Measurements from ENCODE around the gene VPS25. TPM values are rescaled to one million over a fixed set of nuclear protein-coding genes. Genes with fewer than 3 reads are reported as not detected.

The VPS25 gene
- total RNA-seq, 1 donor from 2014 or later, result 65.3 TPM

DNA sequence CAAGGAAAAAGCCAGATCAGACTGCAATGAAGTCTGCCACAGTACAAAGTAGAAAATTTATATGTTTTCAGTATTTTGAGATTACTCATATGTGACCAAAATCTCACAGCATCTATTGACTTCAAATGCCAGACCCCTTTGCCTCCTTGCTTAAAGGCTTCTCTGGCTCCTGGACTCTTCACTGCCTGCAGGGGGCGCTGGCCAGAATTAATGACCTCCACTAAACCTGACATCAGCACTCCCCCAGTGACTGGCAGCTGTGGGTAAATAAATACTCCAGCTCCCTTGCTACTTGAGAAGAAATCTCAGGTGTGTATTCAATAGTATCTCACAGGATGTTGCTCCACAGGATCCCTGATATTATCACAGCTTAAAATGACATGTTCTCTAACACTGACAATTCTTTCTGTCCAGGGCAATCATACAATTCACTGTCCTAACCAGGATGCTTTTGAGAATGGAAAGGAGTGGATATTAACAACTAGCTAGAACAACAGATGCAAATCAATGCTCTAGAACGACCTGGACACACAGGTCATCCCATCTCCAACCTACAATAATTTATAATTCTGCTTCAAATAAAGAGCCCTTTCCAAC lies 46.8 kb downstream of the VPS25 start:
- peak; percentile 71 for TF ChIP-seq CTCF (IDR thresholded peaks at IDR 0.05; ENCODE audit: insufficient read depth, low read length, severe bottlenecking)
- H3K27me3 ChIP-seq (ENCODE audit: control insufficient read depth, insufficient read depth, low read length), result no peaks in the 10 kb centered on the region
- H3K4me3 ChIP-seq (ENCODE audit: low read depth, low read length), result no peak overlapping the region
- FAIRE-seq (no peak), DNase-seq (ENCODE audit: low read depth) (peak; percentile 44)
- H3K36me3 ChIP-seq (ENCODE audit: control insufficient read depth, insufficient read depth, low read length), result peaks cover 27% of the 10 kb centered on the region

DNA sequence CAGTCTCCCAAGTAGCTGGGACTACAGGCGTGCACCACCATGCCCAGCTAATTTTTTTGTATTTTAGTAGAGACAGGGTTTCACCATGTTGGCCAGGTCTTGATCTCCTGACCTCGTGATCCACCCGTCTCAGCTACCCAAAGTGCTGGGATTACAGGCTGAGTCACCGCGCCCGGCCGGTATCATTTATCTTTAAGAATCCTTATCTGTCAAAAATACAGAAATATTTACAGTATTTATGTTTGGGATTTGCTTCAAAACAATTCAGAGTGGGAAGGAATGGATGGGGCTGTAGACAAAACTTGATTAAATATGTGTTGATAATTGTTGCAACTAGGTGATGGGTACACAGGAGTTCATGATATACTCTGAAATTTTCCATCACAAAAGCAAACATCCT lies 47.9 kb downstream of the VPS25 start:
- TF ChIP-seq CTCF (IDR thresholded peaks at IDR 0.05; ENCODE audit: insufficient read depth, low read length, severe bottlenecking), result no peak
- DNase-seq (ENCODE audit: low read depth) (no peak), FAIRE-seq (no peak)
- H3K36me3 ChIP-seq (ENCODE audit: control insufficient read depth, insufficient read depth, low read length), result peaks cover 18% of the 10 kb centered on the region
- no peaks in the 10 kb centered on the region for H3K27me3 ChIP-seq (ENCODE audit: control insufficient read depth, insufficient read depth, low read length)
- no peak overlapping the region for H3K4me3 ChIP-seq (ENCODE audit: low read depth, low read length)

GRCh38 chr17:42827472-42827871 lies 54.2 kb downstream of the VPS25 start:
- no peak for TF ChIP-seq CTCF (IDR thresholded peaks at IDR 0.05; ENCODE audit: insufficient read depth, low read length, severe bottlenecking)
- H3K36me3 ChIP-seq (ENCODE audit: control insufficient read depth, insufficient read depth, low read length), result no peaks in the 10 kb centered on the region
- DNase-seq (ENCODE audit: low read depth), result no peak
- H3K27me3 ChIP-seq (ENCODE audit: control insufficient read depth, insufficient read depth, low read length), result no peaks in the 10 kb centered on the region
- H3K4me3 ChIP-seq (ENCODE audit: low read depth, low read length), result no peak overlapping the region
- FAIRE-seq, result no peak

Other genes with a start within 250 kb of the VPS25 start
- 8.4 and 14.2 TPM in 2 replicates for gene NAGLU, start 237.2 kb upstream of the VPS25 start, total RNA-seq
- gene HSD17B1, start 220.5 kb upstream of the VPS25 start, total RNA-seq, result 7.4 and 22.8 TPM in 2 replicates
- gene COASY, start 211.3 kb upstream of the VPS25 start, total RNA-seq, result 9.0 and 18.4 TPM in 2 replicates
- 28.3 and 33.2 TPM in 2 replicates for gene MLX, start 206.3 kb upstream of the VPS25 start, total RNA-seq
- 1.3 and 2.0 TPM in 2 replicates for gene PSMC3IP, start 195.7 kb upstream of the VPS25 start, total RNA-seq
- 66.1 and 69.3 TPM in 2 replicates for gene RETREG3, start 164.1 kb upstream of the VPS25 start, total RNA-seq
- 12.1 and 21.5 TPM in 2 replicates for gene TUBG1, start 163.8 kb upstream of the VPS25 start, total RNA-seq
- gene TUBG2, start 114.2 kb upstream of the VPS25 start, total RNA-seq, result 5.3 and 6.7 TPM in 2 replicates
- 15.3 and 26.9 TPM in 2 replicates for gene PLEKHH3, start 96.5 kb upstream of the VPS25 start, total RNA-seq
- gene CCR10, start 91.6 kb upstream of the VPS25 start, total RNA-seq, result 0.13 TPM in 1 of 2 replicates, not detected in the other
- gene CNTNAP1, start 90.9 kb upstream of the VPS25 start, total RNA-seq, result 0.51 and 0.53 TPM in 2 replicates
- 16.1 and 18.2 TPM in 2 replicates for gene EZH1, start 28.4 kb upstream of the VPS25 start, total RNA-seq
- not detected in 2 replicates for gene RAMP2, start 12.2 kb upstream of the VPS25 start, total RNA-seq
- gene WNK4, start 7.2 kb downstream of the VPS25 start, total RNA-seq, result under 0.01 and 0.13 TPM in 2 replicates
- 59.8 and 69.6 TPM in 2 replicates for gene COA3, start 25.3 kb downstream of the VPS25 start, total RNA-seq
- gene CNTD1, start 25.4 kb downstream of the VPS25 start, total RNA-seq, result not detected in 2 replicates
- 123 and 200 TPM in 2 replicates for gene BECN1, start 50.8 kb downstream of the VPS25 start, total RNA-seq
- 57.7 and 72.5 TPM in 2 replicates for gene PSME3, start 59.9 kb downstream of the VPS25 start, total RNA-seq
- 0.79 and 1.0 TPM in 2 replicates for gene AOC2, start 71.1 kb downstream of the VPS25 start, total RNA-seq
- gene AOC3, start 77.8 kb downstream of the VPS25 start, total RNA-seq, result 0.26 TPM in 2 replicates
- not detected in 2 replicates for gene G6PC1, start 127.3 kb downstream of the VPS25 start, total RNA-seq
- gene AARSD1, start 191.0 kb downstream of the VPS25 start, total RNA-seq, result 18.3 and 24.7 TPM in 2 replicates
- gene PTGES3L, start 206.6 kb downstream of the VPS25 start, total RNA-seq, result under 0.01 and 0.13 TPM in 2 replicates
- 10.3 and 11.8 TPM in 2 replicates for gene RUNDC1, start 207.1 kb downstream of the VPS25 start, total RNA-seq
- 1,341 and 1,431 TPM in 2 replicates for gene RPL27, start 225.0 kb downstream of the VPS25 start, total RNA-seq
- gene IFI35, start 233.3 kb downstream of the VPS25 start, total RNA-seq, result 0.79 and 2.4 TPM in 2 replicates
- gene VAT1, start 248.9 kb downstream of the VPS25 start, total RNA-seq, result 88.7 and 101 TPM in 2 replicates